A549 (cell line): ENCODE measurements around the gene CATSPERB. TPM values are rescaled to one million over a fixed set of nuclear protein-coding genes. Genes with fewer than 3 reads are reported as not detected.
A peak's percentile ranks its signal among the peaks of the same experiment; 100 is the strongest.

ENCODE experiments used
- ATAC-seq, 2 experiments: fragments of 200-7000 bp in 1 of 2; fragments of >200 bp in 1 of 2; cut with Nextera tagmentation in 1 of 2; cut with Tn5 transposase in 1 of 2; 3 replicates each; pipeline versions ENCODE4 v1.8.0 to v1.9.1; 2018 to 2020; ENCODE audit warnings: mild to moderate bottlenecking in 1 of 2, moderate library complexity in 1 of 2
- CTCF ChIA-PET: fragments of 300-600 bp; sonication (Branson Sonifier 250); formaldehyde crosslinking; extraction: SDS; loops from one replicate; lab custom pipeline; 2021; ENCODE audit warnings: antibody characterized with exemption, inconsistent platforms; lab: Yijun Ruan, JAX
- POLR2A ChIA-PET: fragments of 350-600 bp; formaldehyde crosslinking; extraction: SDS; loops from one replicate; lab custom pipeline; 2021; ENCODE audit warnings: antibody characterized with exemption, inconsistent platforms; lab: Yijun Ruan, JAX
- DNase-seq, 2 experiments: peaks; one replicate each; pipeline versions ENCODE4 v3.0.0 to v3.0.0-alpha.2; 2011 to 2016; ENCODE audit warnings: low read depth in 1 of 2, low spot score in 1 of 2
- FAIRE-seq: peaks from 2 replicates; lab custom pipeline; 2011; peaks lifted over from hg19 to GRCh38; lab: Jason Lieb, UNC
- H3K27ac ChIP-seq, 2 experiments: fragments of >200 bp; sonication (Bioruptor Twin); formaldehyde crosslinking; 3 replicates each; pipeline ENCODE4 v1.5.1; 2016 to 2017
- H3K4me1 ChIP-seq: fragments of >200 bp; sonication (Bioruptor Twin); formaldehyde crosslinking; 3 replicates; pipeline ENCODE4 v1.6.1; 2016
- H3K4me2 ChIP-seq: fragments of >200 bp; sonication (Bioruptor Twin); formaldehyde crosslinking; 3 replicates; pipeline ENCODE4 v1.6.1; 2016
- H3K4me3 ChIP-seq: fragments of >200 bp; sonication (Bioruptor Twin); formaldehyde crosslinking; 3 replicates; pipeline ENCODE4 v1.5.1; 2016
- H3K9me3 ChIP-seq: fragments of >200 bp; sonication (Bioruptor Twin); formaldehyde crosslinking; 3 replicates; pipeline ENCODE4 v1.6.1; 2016
- BCL3 ChIP-seq: fragments of >200 bp; sonication (Bioruptor Twin); formaldehyde crosslinking; IDR thresholded peaks from 3 replicates; pipeline ENCODE4 v1.6.1; 2016
- BHLHE40 ChIP-seq: IDR thresholded peaks from 2 replicates; pipeline ENCODE4 v1.6.1; 2012; ENCODE audit warnings: low read depth, low read length, inconsistent platforms
- CBX2 ChIP-seq: fragments of 200-600 bp; sonication (generic); IDR thresholded peaks from 2 replicates; pipeline ENCODE4 v1.6.1; 2016; ENCODE audit warnings: low read depth, mild to moderate bottlenecking, borderline replicate concordance
- CHD2 ChIP-seq: fragments of 150-350 bp; IDR thresholded peaks from 2 replicates; pipeline ENCODE4 v1.6.1; 2014; ENCODE audit warnings: low read length; ENCODE audit not compliant: partially characterized antibody
- CHD4 ChIP-seq: fragments of 200-600 bp; sonication (generic); IDR thresholded peaks from 2 replicates; pipeline ENCODE4 v1.6.1; 2016; ENCODE audit warnings: antibody characterized with exemption, mild to moderate bottlenecking, borderline replicate concordance
- CTCF ChIP-seq: fragments of >200 bp; sonication (Bioruptor Twin); formaldehyde crosslinking; IDR thresholded peaks from 3 replicates; pipeline ENCODE4 v1.5.1; 2016
- FOSB ChIP-seq: fragments of 250-450 bp; sonication (Bioruptor Pico); IDR thresholded peaks from 2 replicates; pipeline ENCODE4 v1.5.0; 2020; ENCODE audit warnings: mild to moderate bottlenecking, moderate library complexity
- FOSL2 ChIP-seq, 2 experiments: fragments of 450-650 bp in 1 of 2; fragments of >200 bp in 1 of 2; sonication (Bioruptor Twin) in 1 of 2; formaldehyde crosslinking; IDR thresholded peaks; 2 replicates each; pipeline versions ENCODE4 v1.5.0 to v1.6.1; 2016 to 2020; ENCODE audit warnings: mild to moderate bottlenecking in 1 of 2, moderate library complexity in 1 of 2
- FOXS1 ChIP-seq: fragments of 250-450 bp; sonication (Bioruptor Pico); IDR thresholded peaks from 2 replicates; pipeline ENCODE4 v1.5.0; 2020; ENCODE audit warnings: mild to moderate bottlenecking, moderate library complexity
- HDAC2 ChIP-seq: fragments of 200-600 bp; sonication (generic); IDR thresholded peaks from 2 replicates; pipeline ENCODE4 v1.6.1; 2016
- HES2 ChIP-seq: fragments of >200 bp; sonication (Bioruptor Twin); formaldehyde crosslinking; IDR thresholded peaks from 2 replicates; pipeline ENCODE4 v1.6.1; 2016
- HEYL ChIP-seq: fragments of 250-450 bp; sonication (Bioruptor Pico); IDR thresholded peaks from 2 replicates; pipeline ENCODE4 v1.8.0; 2021; ENCODE audit warnings: mild to moderate bottlenecking, moderate library complexity
- HMGXB4 ChIP-seq: fragments of 250-450 bp; sonication (Bioruptor Pico); IDR thresholded peaks from 2 replicates; pipeline ENCODE4 v1.5.0; 2021; ENCODE audit warnings: mild to moderate bottlenecking, moderate library complexity, borderline replicate concordance
- HOXA7 ChIP-seq: fragments of 250-450 bp; sonication (Bioruptor Pico); IDR thresholded peaks from 2 replicates; pipeline ENCODE4 v1.5.0; 2020; ENCODE audit warnings: mild to moderate bottlenecking, moderate library complexity
- HOXB5 ChIP-seq: fragments of 250-450 bp; sonication (Bioruptor Pico); IDR thresholded peaks from 2 replicates; pipeline ENCODE4 v1.5.0; 2020; ENCODE audit warnings: mild to moderate bottlenecking, moderate library complexity
- JUNB ChIP-seq: fragments of >200 bp; sonication (Bioruptor Twin); formaldehyde crosslinking; IDR thresholded peaks from 2 replicates; pipeline ENCODE4 v1.6.1; 2016
- KDM1A ChIP-seq: fragments of 200-600 bp; sonication (generic); IDR thresholded peaks from 2 replicates; pipeline ENCODE4 v1.6.1; 2016; ENCODE audit warnings: low read depth, mild to moderate bottlenecking
- MAFK ChIP-seq: fragments of 450-650 bp; IDR thresholded peaks from 2 replicates; pipeline ENCODE4 v1.6.1; 2014; ENCODE audit not compliant: partially characterized antibody
- MAX ChIP-seq: IDR thresholded peaks from 2 replicates; pipeline ENCODE4 v1.6.1; 2012
- MYC ChIP-seq: IDR thresholded peaks from 2 replicates; pipeline ENCODE4 v1.6.1; 2012; ENCODE audit warnings: mild to moderate bottlenecking, inconsistent platforms, low read length, improper control_type of control experiment, borderline replicate concordance
- NPAS2 ChIP-seq: fragments of 250-450 bp; sonication (Bioruptor Pico); IDR thresholded peaks from 2 replicates; pipeline ENCODE4 v1.8.0; 2022; ENCODE audit warnings: mild to moderate bottlenecking, moderate library complexity, borderline replicate concordance
- RAD21 ChIP-seq, 2 experiments: fragments of >200 bp in 1 of 2; sonication (Bioruptor Twin) in 1 of 2; formaldehyde crosslinking in 1 of 2; IDR thresholded peaks in 1 of 2; conservative IDR thresholded peaks in 1 of 2; 2 replicates in 1 of 2; 3 replicates in 1 of 2; pipeline ENCODE4 v1.6.1; 2012 to 2018; ENCODE audit warnings: inconsistent platforms in 1 of 2
- RARB ChIP-seq: fragments of 250-450 bp; sonication (Bioruptor Pico); IDR thresholded peaks from 2 replicates; pipeline ENCODE4 v1.8.0; 2021; ENCODE audit warnings: mild to moderate bottlenecking, moderate library complexity
- RFX5 ChIP-seq: fragments of 450-650 bp; IDR thresholded peaks from 2 replicates; pipeline ENCODE4 v1.7.1; 2014; ENCODE audit warnings: antibody characterized with exemption, mild to moderate bottlenecking, moderate library complexity
- RNF2 ChIP-seq: fragments of 200-600 bp; sonication (generic); IDR thresholded peaks from 2 replicates; pipeline ENCODE4 v1.6.1; 2016; ENCODE audit warnings: low read depth, mild to moderate bottlenecking, antibody characterized with exemption, moderate library complexity, borderline replicate concordance
- SMC3 ChIP-seq: fragments of >200 bp; sonication (Bioruptor Twin); formaldehyde crosslinking; IDR thresholded peaks from 3 replicates; pipeline ENCODE4 v1.6.1; 2018; ENCODE audit warnings: inconsistent platforms
- TFCP2L1 ChIP-seq: fragments of 250-450 bp; sonication (Bioruptor Pico); IDR thresholded peaks from 2 replicates; pipeline ENCODE4 v1.5.0; 2021; ENCODE audit warnings: mild to moderate bottlenecking
- USF2 ChIP-seq: fragments of 450-650 bp; IDR thresholded peaks from 2 replicates; pipeline ENCODE4 v1.6.1; 2014; ENCODE audit warnings: antibody characterized with exemption
- ZFP36 ChIP-seq: fragments of 450-650 bp; IDR thresholded peaks from 2 replicates; pipeline ENCODE4 v1.6.1; 2014; ENCODE audit warnings: borderline replicate concordance; ENCODE audit not compliant: partially characterized antibody
- ZSCAN20 ChIP-seq: fragments of 250-450 bp; sonication (Bioruptor Pico); IDR thresholded peaks from 2 replicates; pipeline ENCODE4 v1.8.0; 2022; ENCODE audit warnings: mild to moderate bottlenecking, moderate library complexity
- WGBS: methylation state at CpG from one replicate; pipeline ENCODE4 v1.1.6; 2017; ENCODE audit errors: missing lambda C conversion rate; 5-methylcytosine and 5-hydroxymethylcytosine counted together
- polyA plus RNA-seq, 4 experiments: library from polyadenylated mRNA; depleted of rRNA in 3 of 4; stranded (reverse); fragments of >200 nt; fragmentation: RNase III in 1 of 4; extraction: RNeasy Plus Mini Kit Qiagen cat#74134 plus additional on column Dnase treatment in 1 of 4; gene quantifications; 2 replicates in 3 of 4; 3 replicates in 1 of 4; pipeline ENCODE4 v1.2.3, GENCODE V29; 2011 to 2017

The CATSPERB gene
- polyA plus RNA-seq, 2 of the 4 experiments (the other 2 are of a cell fraction), result 0.05 TPM; not detected in 1

GRCh38 chr14:91653451-91653850 is 78.4 kb downstream of the CATSPERB start:
- FAIRE-seq, result no peak
- no peak for DNase-seq
- TF ChIP-seq BHLHE40 (no peak), FOSB (CRISPR knock-in tag) (no peak), HOXB5 (no peak), RFX5 (no peak), HMGXB4 (CRISPR knock-in tag) (no peak), RNF2 (no peak), MAX (no peak), FOSL2 (IDR thresholded peaks at IDR 0.05) (no peak), FOSL2 (CRISPR knock-in tag; IDR thresholded peaks at IDR 0.05) (no peak), CBX2 (no peak), RAD21 (conservative IDR thresholded peaks at IDR 0.05 in 1 of 2, IDR thresholded peaks at IDR 0.05 in 1 of 2) (no peak), CHD2 (no peak), HDAC2 (no peak), CTCF (no peak), JUNB (no peak), MAFK (no peak), MYC (no peak), HEYL (CRISPR knock-in tag) (no peak), CHD4 (no peak), FOXS1 (CRISPR knock-in tag) (no peak)
- ChIA-PET CTCF (no interaction called here), POLR2A (no interaction called here)
- WGBS, result 70% methylated on average over 2 of the region's 2 CpGs
- no peaks in the 10 kb centered on the region for H3K4me1 ChIP-seq
- H3K9me3 ChIP-seq, result no peaks in the 10 kb centered on the region
- ATAC-seq, result no peak
- no peak overlapping the region for H3K27ac ChIP-seq
- no peak overlapping the region for H3K4me3 ChIP-seq
- no peak overlapping the region for H3K4me2 ChIP-seq

GRCh38 chr14:91649930-91650329 is 82.0 kb downstream of the CATSPERB start:
- 8% methylated on average over 2 of the region's 2 CpGs for WGBS
- FAIRE-seq, result peak; percentile 92
- DNase-seq, result peak; percentile 43 to 55
- Histone ChIP-seq H3K4me2 (no peak overlapping the region), H3K4me1 (no peaks in the 10 kb centered on the region), H3K4me3 (no peak overlapping the region), H3K27ac (no peak overlapping the region), H3K9me3 (no peaks in the 10 kb centered on the region)
- ChIA-PET CTCF (interaction anchor here (0.5 to 5.0 kb wide), 27 partner anchors 10 to 702 kb away, joined by 3 to 65 read pairs (median 3); partner anchors contain the start of gene ATXN3), POLR2A (no interaction called here)
- ATAC-seq, result peak in 1 of 2 experiments; percentile 69; a peak in 3 of 6 replicates
- TF ChIP-seq SMC3, result peak; percentile 91
- no peak for TF ChIP-seq HDAC2
- TF ChIP-seq FOXS1 (CRISPR knock-in tag), result no peak
- TF ChIP-seq BCL3, result no peak
- TF ChIP-seq HES2, result no peak
- TF ChIP-seq RAD21 (conservative IDR thresholded peaks at IDR 0.05 in 1 of 2, IDR thresholded peaks at IDR 0.05 in 1 of 2), result peak; percentile 77 to 88
- TF ChIP-seq RARB (CRISPR knock-in tag), result no peak
- no peak for TF ChIP-seq NPAS2
- no peak for TF ChIP-seq KDM1A
- no peak for TF ChIP-seq USF2
- no peak for TF ChIP-seq ZFP36
- no peak for TF ChIP-seq FOSL2 (IDR thresholded peaks at IDR 0.05)
- TF ChIP-seq FOSL2 (CRISPR knock-in tag; IDR thresholded peaks at IDR 0.05), result no peak
- TF ChIP-seq ZSCAN20 (CRISPR knock-in tag), result no peak
- TF ChIP-seq HOXA7 (CRISPR knock-in tag), result no peak
- TF ChIP-seq CTCF, result peak; percentile 81
- TF ChIP-seq FOSB (CRISPR knock-in tag), result no peak
- no peak for TF ChIP-seq TFCP2L1
- no peak for TF ChIP-seq HEYL (CRISPR knock-in tag)
